Measurements from ENCODE around the gene PSMG1.
A peak's percentile ranks its signal among the peaks of the same experiment; 100 is the strongest.
"Not testable (repeated sequence)": the region's sequence is repeated elsewhere in the genome, so short reads cannot be mapped to it uniquely, and the experiment has no call there.

Gene PSMG1, protein sequence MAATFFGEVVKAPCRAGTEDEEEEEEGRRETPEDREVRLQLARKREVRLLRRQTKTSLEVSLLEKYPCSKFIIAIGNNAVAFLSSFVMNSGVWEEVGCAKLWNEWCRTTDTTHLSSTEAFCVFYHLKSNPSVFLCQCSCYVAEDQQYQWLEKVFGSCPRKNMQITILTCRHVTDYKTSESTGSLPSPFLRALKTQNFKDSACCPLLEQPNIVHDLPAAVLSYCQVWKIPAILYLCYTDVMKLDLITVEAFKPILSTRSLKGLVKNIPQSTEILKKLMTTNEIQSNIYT

DNA sequence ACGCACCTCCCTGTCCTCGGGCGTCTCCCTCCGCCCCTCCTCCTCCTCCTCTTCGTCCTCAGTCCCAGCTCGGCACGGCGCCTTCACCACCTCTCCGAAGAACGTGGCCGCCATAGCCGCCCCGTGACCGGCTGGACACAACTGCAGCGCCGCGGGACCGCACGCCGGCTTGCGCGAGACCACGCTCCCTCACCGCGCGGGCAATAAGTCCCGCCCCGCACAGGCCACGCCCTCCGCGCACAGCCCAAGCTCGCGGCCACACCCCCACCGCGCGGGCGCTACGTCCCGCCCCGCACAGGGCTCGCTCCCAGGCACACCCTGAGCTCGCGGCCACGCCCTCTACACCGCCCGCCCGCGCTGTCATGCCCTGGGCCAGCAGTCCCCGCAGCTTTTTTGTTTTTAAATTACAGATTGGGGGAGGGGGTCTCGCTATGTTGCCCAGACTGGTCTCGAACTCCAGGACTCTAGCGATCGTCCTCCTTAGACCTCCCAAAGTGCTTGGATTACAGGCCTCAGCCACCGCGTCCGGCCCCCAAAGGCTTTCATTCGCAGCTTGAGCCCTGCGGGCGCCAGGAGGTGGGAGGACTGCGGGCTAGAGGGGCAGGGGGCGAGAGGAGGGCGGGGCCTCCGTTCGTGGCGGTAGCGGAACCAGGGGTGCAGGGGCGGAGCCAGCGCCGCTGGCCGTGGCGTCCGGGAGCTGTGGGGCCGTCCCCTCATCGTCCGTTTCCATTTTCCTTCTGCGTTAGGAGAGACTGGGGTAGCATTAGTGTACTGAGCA, at the start of gene PSMG1:
Gene PSMG1 (minus strand): TSS at position 180 of the 778 bp plus-strand sequence. CDS start 66 bp downstream, at position 114.
- DNase-seq (ENCODE audit: low spot score), result peak; percentile 90

DNA sequence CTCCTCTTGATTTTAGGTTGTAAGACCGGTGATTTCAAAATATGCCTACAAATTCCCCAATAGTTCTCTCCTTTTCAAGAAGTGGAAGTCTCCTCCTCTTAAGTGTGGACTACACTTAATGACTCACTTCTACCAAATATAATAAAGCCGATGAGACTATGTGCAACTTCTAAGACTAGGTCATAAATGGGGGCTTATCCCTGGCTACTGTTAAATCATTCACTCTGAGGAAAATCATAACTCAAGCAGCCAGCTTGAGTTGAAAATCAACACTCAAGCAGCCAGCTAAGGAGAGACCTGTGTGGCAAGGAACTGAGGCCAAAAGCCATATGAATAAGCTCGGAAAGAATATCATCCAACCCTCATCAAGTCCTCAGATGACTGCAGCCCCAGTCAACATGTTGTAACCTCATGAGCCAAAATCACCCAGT, 49.6 kb upstream of the PSMG1 start:
- no peak for DNase-seq (ENCODE audit: low spot score)

DNA sequence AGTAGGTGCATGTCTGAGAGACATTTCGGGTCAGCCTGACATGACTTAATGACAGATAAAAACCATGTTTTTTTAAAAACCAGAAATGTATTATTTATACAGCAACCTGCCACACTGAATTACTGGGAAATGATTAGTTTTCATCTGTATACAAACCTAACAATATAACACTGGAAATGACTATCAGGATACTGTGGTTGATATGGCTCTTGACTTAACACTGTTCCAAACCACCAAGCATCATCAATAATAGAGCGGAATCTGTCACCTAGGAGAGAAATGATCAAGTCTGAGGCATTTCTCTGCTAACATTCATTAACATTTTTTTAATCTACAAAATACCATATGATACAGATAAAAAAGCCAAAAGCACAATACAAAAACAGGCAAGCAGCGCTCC, 41.7 kb upstream of the PSMG1 start:
- no peak for DNase-seq (ENCODE audit: low spot score)

DNA sequence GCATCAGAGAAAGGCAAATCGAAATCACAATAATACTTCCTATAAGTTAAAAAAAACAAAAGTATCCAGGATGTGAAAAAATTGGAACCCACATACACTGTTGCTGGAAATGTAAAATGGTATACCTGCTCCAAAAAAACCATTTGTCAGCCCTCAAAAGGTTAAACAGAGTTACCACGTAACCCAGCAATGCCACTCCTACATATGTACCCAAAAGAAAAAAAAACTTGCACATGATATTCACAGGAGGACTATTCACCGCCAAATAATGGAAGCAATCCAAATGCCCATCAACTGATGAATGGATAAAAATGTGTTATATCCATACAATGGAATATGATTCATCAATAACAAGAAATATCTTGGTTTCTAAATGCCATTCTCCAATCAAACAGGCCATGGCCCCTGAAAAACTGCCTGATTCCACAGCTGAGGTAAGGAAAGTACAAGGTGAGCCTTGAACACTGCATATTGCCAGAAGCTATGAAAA, 38.8 kb upstream of the PSMG1 start:
- DNase-seq (ENCODE audit: low spot score), result no peak

DNA sequence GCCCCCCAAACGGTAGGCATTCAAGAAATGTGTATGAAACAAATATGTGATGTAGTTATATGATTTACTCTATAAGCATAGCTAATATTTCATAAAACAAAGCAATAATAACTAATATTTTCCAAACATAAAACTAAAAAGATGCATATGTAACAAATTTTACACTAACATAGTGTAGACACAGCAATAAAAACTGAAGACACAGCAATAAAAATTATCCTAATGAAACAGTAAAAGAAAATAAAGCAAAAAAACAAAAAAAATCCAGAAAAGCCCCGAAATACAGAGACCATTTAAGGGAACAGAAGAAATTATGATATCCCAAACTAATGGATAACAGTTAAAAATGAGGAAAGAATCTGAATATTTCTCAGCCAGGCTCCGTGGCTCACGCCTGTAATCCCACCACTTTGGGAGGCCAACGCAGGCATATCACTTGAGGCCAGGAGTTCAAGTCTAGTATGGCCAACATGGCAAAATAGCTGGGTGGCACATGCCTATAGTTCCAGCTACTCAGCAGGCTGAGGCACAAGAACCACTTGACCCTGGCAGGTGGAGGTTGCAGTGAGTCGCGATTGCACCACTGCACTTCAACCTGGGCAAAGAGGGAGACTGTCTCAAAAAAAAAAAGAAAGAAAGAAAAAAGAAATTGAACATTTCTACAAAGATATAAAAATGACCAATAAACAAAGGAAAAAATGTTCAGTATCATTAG, 38.2 kb upstream of the PSMG1 start:
- DNase-seq (ENCODE audit: low spot score), result no peak

DNA sequence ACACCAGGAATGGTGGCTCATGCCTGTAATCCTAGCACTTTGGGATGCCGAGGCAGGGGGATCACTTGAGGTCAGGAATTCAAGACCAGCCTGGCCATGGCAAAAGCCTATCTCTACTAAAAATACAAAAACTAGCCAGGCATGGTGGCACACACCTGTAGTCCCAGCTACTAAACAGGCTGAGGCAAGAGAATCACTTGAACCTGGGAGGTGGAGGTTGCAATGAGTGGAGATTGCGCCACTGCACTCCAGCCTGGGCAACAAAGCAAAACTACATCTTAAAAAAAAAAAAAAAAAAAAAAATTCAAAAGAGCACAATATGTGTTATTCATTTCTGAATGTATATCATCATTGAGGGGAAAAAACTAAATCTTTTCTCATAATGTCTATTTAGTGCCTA, 37.6 kb upstream of the PSMG1 start:
- DNase-seq (ENCODE audit: low spot score), result not testable (repeated sequence)

DNA sequence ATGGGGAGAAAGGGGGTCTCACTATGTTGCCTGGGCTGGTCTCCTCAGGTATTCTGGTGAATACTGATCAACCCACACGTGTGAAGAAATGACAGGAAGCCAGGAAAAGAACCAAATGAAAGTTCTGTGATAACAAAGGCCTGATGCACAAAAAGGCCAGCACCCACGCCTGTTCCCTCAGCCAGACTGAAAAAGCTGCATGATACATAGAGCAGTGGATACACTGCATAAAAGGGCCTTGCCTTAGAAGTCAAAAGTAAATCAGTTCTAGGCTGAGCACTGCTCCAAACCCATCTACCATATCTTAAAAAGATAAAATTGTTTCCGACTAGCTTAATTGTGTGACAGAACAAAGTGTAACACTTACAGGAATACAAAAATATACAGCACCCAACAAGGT, 36.9 kb upstream of the PSMG1 start:
- no peak for DNase-seq (ENCODE audit: low spot score)

DNA sequence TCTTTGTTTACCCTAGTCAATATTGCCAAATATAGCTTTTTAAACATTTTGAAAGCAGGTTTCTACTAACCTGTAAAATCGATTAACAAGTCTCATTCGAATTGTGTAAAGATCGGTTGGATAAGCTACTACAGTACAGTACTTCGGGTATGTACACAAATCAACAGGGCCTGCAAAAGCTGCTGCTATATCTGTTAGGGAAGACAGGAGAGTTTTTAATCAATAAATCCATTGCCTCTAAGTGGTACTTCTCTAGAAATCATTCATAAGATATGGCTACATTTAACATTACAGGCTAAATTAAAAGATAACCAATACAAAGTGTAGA, 34.8 kb upstream of the PSMG1 start:
- no peak for DNase-seq (ENCODE audit: low spot score)

DNA sequence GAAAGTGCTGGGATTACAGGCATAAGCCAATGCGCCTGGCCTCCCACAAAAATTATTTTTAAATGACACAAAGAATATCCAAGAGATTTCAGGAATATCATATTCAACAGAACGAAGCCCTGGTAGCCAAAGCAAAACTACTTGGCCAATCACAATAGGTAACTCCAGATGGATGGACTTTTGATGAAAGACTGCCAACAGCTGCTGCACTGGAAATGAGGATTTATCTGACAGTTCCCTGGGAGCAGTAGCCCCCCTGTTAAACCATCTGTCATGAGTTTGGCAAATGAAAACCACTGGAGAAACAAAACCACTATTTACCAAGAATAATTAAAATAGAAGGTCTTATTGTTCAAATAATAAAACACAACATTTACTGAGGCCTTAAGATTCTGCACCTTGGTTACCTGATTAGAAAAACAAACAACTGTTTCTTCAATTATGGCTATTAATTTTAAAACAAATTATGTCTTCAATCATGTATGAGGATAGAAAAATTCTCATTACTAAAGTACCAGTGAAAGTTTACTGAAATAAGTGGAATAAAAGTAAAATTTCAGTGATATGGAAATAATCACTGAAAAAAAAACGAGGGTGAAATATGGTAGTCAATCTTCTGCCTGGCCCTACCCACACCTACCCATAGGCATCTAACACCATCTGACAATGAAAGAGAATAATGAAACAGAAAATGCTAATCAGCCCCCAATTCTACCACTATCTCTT, 34.3 kb upstream of the PSMG1 start:
- no peak for DNase-seq (ENCODE audit: low spot score)

DNA sequence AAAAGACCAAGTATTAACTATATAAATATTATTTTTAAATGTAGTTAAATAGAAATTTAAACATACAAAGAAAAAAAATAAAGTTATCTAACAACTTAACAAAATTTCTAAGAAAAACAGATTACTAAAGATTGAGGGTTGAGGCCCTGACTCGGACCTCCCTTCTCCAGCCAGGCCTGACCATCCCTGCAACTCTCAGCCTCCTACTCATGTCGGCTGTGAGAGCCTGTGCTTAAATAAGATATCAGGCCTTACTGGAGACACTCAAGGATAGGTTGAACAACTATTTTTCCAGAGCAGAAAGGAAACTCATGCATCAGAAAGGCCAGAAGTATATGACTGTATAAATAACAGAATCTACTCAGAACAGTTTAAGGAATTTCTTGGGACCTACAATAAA, 33.0 kb upstream of the PSMG1 start:
- no peak for DNase-seq (ENCODE audit: low spot score)

DNA sequence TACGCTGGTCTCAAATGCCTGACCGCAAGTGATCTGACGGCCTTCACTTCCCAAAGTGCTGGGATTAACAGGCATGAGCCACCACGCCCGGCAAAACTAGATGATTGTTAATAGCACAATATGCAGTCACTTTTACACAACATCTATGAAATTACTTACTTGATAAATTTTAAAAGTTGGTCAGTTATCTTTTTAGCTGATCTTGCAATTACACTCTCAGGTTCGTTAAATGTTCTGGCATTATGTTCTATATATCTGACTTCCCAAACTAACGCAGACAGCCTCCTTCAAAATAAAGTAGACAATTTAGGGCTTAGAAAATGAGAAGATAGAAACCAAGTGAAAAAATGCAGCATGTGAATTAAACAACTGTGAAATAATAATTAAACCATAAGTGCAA, 31.8 kb upstream of the PSMG1 start:
- no peak for DNase-seq (ENCODE audit: low spot score)

DNA sequence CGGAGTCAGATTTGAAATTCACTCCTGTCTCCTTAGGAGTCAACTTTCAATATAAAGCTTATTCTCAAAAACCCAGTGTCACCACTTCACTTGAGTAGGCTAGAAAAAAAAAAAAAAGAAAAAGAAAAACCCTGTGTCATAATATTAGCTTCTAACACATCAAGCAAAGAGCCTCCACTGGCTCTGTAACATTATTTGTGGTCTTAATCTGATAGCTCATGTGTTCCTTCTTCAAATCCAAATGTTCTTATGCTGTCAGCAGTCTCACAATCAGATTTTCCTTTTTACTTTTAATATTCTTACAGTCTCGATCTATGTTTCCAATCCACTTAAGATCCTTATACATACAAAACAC, 26.1 kb upstream of the PSMG1 start:
- no peak for DNase-seq (ENCODE audit: low spot score)

DNA sequence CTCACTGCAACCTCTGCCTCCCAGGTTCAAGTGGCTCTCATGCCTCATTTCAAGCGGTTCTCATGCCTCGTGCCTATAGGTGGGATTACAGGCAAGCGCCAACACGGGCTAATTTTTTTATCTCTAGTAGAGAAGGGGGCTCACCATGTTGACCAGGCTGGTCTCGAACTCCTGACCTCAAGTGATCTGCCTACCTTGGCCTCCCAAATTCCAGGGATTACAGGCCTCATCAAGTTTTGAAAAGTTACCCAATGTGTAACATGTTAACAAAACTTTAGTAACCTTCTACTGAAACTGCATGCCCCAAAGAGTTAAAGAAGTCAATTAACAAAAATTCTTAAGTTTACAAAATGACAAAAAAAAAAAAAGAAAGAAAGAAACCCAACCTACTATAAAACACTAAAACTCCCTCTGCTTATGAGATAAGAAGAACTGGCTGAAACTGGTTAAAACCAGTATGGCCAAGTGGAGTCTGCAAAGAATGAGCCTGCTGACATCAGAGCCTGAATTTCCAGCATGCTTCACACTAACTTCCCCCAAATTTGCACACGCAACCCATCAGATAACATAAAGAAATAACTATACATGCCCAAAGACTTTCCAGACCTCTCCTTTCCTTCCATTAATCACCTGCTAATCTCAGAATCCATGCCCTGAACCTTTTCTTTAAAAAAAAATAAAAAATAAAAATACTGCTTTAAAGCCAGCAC, 25.5 kb upstream of the PSMG1 start:
- no peak for DNase-seq (ENCODE audit: low spot score)

DNA sequence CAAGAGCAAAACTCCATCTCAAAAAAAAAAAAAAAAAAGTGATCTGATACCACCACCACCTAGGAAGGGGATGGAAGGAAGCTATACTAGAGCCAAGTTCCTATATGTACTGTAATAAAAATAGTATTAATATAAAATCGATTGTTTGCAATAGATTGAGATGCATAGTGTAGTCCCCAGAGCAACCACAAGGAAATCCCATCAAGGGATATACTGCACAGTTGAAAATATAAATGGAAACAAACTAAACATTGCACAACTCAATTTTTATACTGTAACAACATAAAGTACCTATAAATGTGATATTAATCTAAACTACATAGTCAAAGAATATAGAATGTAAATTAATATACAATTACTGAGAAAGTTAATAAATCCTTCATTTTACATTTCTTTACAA, 20.9 kb upstream of the PSMG1 start:
- DNase-seq (ENCODE audit: low spot score), result no peak

DNA sequence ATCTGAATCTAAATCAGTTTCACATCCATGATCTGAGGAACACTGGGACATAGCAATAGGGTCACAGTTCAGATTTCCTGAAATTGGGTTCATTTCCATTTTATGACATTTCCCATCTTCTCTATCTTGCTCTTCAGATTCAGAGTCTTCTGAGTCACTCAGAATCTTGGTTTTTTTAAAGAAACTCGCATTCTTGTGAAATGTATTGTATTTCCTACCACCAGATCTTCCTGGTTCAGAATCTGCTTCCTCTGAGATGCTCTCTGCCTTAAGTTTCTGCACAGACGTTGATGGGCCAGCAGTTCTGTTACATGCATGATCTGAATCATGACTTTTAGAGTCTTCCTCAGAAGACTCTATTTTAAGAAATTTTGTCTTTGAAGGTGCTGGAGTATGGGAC, 15.5 kb upstream of the PSMG1 start:
- no peak for DNase-seq (ENCODE audit: low spot score)

DNA sequence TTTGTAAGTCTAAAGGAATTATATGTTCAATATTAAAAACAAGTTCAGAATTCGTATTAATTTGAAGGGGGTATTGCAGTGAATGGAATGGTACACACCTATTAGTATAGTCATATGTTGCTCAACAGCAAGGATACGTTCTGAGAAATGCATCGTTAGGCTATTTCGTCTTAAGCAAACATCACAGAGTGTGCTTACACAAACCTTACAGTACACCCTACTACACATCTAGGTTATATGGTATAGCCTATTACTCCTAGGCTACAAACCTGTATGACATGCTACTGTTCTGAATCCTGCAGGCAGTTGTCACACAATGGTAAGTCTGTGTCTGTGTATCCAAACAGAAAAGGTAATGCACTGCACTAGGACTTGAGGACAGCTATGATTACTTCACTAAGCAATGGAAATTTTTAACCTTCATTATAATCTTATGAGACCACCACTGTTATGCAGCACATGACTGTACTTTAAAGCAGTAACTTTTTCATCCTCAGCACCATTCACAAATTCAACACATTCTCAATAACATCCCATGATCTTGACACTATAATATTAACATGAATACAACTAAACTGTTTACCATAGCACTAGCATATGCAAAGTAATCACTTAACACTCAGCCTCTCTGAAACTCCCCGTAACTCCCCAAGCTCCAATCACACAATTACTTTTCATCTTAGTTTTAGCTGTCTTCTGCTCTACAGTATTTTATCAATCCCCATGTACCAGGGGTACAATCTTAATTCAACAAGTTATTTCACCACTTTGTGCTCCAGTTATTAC, 14.4 kb upstream of the PSMG1 start:
- DNase-seq (ENCODE audit: low spot score), result no peak

DNA sequence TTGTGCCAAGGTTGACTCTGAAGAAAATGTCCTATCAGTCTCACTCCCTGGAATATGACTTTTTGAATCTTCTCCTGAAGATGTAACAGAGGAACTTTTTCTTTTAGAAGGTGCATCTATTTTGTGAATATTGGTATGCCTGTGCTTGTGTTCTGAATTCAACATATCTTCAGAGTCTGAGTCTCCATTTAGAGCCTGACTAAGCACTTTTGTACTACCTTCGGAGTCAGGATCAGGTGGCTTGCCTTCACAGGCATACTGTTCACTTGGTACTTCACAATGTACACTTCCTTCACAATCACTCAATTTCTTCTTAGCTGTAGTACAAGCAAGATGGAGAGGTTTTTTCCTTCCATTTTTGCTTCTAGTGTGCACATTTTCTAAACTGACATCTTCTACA, 13.6 kb upstream of the PSMG1 start:
- DNase-seq (ENCODE audit: low spot score), result no peak

DNA sequence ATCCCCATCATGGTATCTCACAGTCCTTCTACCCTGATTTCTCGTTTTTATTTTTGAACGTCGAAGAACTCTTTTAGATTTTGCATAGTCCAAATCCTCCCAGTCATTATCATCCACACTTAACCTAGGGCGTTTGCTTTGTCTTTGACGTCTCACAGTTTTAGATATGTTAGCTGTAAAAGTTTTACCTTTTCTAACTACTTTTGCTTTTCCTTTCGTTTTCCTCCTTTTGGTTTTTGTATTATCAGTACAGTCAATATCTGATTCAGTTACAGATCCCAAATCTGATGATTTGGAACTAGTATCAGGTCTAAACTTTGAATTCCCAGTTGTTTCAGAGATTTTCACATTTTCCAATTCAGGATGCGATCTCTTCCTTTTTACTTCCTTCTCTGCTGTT, 13.1 kb upstream of the PSMG1 start:
- DNase-seq (ENCODE audit: low spot score), result no peak

DNA sequence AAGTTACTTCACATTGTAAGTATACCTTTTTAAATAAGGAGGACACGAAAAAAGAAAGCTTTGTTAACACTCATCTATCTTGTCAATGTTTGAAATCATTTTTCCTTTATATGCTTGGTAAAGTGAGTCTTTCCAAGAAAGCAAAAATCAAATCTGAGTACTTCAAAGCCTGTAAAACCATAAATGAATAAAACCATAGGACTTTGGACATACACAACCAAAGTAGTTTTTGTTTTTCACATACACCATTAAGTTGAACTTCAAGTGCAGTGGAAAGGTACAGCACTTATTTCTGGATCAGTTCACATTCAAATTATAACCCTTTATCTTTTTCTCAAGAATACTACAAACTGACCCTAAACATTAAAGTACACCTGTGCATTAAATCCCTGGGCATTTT, 10.1 kb upstream of the PSMG1 start:
- no peak for DNase-seq (ENCODE audit: low spot score)

DNA sequence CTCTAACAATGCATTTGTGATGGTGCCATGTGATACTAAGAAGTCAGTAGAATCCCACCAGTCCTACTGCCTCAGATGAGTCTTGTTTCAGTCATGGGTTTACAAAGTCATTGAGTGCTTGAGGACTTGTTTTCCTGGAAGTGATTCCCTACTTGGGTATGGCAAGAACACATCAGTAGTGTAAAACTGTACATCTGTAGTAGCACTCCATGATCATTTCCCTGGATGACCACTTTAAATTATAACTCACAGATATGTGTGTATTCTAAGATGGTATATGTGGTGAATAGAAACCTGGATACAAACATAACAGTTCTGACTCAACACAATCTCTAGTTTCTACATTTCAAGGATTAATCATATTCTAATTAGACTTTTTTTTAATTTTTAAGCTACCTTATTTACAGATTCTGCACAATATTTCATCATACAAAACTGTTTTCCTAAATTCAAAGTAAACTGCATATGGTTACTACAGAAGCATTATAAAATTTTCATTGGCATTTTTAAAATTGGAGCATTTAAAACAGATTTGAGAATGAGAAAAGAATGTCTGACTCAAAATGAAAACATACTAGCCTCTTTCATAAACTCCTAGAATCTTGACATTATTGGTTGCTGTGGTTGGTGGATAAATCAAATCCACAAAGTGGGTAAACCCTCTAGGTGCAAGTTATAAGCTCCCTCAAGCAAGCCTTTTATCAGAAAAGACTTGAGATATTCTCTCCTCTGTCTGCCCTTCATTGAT, 6.8 kb upstream of the PSMG1 start:
- DNase-seq (ENCODE audit: low spot score), result no peak
